Stimulated activated CD4-positive, alpha-beta T cell treated with anti-CD3 and anti-CD28 coated beads, Interleukin-1b, Interleukin-23, amount 100 ng/mL, for 4 hours (primary cell): Measurements from ENCODE around the gene SCT.
A peak's percentile ranks its signal among the peaks of the same experiment; 100 is the strongest.

Experiments used
- DNase-seq, 2 donors: peaks; one replicate each; pipeline ENCODE4 v3.0.0-alpha.2; 2020; ENCODE audit warnings: low read depth in 2 of 2

The SCT gene

GRCh38 chr11:623349-623869 is 3.6 kb downstream of the SCT start:
- no peak for DNase-seq

DNA sequence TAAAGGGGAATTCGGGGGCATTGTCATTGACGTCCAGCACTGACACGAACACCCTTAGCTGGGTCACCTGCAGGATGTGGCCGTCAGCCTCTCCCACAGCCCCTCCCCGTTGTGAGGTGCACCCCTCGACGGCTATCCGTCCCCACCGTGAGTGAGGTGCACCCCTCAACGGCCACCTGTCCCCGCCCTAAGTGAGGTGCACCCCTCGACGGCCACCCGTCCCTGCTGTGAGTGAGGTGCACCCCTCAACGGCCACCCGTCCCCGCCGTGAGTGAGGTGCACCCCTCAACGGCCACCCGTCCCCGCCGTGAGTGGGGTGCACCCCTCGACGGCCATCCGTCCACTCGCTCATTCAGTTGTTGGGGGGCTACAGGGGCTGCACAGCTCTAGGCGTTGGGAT is 5.1 kb downstream of the SCT start:
- DNase-seq, result no peak

DNA sequence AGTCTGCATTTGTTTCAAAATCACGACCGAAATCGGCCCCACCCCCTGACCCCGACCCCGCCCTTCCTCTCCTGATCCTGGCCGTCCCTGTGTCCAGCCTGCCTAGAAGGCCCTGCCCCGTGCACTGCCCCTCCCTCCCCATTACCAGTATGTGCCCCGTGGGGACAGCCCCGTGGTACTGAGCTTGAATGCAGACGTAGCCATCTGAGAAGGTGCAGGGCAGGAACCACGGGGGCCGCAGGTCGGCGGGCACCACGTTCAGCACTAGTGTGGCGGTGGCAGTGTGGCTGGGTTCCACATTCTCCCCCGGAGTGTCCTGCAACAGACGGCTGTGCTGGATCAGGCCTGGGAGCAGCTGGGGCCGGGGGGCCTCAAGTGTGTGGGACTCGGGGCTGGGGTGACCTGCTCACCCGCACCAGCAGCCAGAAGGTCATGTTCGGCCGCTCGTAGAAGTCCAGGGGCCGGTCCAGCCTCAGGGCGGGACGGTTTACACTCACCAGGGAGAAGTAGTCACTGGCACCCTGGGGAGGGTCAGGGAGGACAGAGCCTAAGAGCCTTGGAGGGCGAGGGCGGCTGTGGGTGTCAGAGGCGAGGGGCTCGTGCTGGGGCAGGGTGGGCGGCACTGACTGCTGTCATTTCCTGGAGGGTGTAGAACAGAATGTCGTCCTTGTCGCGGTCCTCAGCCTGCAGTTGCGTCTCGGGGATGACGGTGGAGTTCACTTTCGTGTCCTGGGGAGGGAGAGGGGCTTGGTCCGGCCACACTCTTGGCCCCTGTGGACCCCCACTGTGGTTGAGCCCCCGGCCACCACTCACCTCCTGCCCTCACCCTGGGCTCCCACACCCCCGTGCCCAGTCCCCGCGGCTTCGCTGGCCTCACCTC is 5.8 kb downstream of the SCT start:
- no peak for DNase-seq

DNA sequence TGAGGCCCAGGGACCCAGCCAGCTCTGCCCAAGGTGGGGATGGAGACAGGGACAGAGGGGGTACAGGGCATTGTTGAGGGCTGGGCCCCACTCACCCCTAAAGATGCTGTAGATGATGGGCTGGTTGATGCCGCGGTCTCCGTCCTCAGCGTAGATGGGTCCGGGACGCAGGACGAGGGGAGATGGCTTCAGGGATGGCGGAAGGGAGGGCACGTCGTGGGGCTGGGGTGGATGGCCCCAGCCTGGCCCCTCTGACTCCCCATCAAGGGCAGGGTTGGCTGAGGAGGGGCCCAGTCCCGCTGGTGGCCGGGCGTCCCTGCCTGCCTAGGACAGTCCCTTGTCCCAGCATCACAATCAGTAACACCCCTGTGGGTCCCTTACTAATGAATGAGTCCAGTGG is 6.8 kb downstream of the SCT start:
- no peak for DNase-seq

GRCh38 chr11:619628-620050 is 7.3 kb downstream of the SCT start:
- DNase-seq, result no peak

- no peak for DNase-seq
Measured at GRCh38 chr11:618856-619627, 7.9 kb downstream of the SCT start.

DNA sequence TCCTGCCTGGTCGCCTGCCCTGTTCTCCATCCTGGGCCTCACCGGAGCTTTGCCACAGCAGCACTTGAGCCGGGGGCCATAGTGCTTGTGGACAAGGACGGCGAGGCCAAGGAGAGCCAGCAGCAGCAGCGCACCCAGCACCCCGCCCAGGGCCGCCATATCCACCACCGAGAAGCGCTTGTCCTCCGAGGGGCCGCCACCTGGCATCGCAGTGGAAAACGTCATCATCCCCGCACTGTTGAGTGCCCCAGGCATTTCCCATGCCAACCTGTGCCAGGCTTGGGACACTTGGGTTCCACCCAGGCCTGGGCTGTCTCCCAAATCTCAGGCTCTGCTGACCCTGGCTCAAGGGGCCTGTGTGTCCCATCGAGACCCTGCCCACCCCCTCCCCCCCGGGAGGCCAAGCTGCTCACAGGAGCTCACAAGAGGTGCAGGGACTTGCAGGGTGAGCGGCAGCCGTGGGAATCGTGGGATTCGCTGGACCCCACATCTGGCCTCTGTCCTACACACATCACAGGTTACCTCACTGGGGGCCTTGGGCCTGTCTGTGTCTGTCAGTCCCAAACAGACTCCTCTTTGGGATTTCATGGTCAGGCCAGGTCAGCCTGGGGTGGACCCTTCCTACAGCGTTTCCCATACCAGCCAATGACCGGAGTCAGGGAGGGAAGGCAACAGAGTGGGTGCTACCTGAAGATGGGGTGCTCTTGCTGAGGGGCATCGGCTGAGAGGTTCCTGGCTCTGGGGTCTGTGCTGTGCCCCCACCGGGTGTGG is 8.9 kb downstream of the SCT start:
- DNase-seq, result no peak

DNA sequence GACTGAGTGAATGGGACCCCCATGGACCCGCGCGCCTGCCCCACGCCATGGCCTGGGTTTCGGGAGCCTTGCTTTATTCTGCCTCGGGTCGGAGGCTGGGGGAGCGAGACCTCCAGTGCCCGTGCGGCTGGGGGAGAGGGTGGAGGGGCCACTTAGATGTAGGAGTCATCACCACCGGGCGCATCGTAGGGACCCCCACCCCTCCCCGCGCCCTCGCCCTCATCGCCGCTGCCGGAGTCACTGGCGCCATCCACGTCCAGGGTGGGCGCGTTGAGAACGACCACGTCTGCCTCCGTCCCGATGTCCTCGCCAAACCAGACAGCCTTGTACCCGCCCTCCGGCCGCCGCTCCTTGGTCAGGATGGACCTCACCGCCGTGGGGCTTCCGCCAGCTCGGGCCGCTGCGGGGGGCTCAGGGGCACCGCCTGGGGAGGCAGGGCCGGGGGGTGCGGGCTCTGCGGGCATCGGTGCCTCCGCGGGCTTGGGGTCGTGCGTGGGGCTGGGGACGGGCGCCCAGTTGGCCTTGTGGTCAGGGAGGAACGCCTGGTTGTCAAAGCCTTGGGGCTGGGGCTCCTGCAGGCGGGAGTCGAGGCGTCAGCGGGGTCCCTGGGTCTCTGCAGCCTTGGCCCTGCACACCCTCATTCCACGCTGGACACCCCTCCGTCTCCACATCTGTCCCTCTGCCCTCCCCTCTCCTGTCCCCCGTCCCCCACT is 9.6 kb downstream of the SCT start:
- no peak for DNase-seq

- DNase-seq, result no peak
Measured at GRCh38 chr11:616320-617198, 10.4 kb downstream of the SCT start.

DNA sequence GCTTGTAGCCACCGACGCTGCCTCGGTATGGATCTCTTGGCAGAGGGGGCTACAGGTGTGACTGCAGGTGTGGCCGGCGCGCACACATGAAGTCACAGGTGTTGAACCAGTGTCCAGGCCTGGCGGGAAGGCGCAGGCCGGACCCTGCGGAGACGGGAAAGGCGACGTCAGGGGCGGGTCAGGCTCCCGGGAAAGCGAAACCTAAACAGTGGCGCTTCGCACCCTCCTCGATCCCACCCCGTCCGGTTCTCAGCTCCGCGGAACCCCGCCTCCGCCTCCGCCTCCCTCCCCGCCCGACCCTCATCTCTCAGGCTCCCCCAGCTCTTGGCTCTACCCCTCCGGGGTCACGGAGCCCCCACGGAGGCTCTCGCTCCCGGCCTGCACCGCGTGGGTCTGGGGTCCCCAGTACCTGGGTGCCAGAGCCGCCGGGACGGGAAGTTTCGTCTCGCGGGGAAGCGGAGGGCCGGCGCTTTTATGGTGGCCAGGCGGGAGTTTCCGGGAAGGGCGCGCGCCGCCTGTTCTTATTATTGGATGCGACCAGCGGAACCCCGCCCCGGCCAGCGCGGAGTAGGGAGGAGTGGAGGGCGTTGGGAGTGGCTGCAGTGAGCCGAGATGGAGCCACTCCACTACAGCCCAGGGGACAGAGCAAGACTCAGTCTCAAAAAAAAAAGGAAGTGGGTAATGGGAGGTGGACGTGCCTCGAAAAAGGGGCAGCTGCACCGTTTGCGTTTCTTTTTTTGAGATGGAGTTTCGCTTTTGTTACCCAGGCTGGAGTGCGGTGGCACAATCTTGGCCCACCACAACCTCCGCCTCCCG is 11.3 kb downstream of the SCT start, which contains the start of gene IRF7:
TSS of gene IRF7 (minus strand) at position 447 of the 816 bp plus-strand sequence. CDS start 586 bp downstream, outside the sequence.
- peak; percentile 70 to 73 for DNase-seq

DNA sequence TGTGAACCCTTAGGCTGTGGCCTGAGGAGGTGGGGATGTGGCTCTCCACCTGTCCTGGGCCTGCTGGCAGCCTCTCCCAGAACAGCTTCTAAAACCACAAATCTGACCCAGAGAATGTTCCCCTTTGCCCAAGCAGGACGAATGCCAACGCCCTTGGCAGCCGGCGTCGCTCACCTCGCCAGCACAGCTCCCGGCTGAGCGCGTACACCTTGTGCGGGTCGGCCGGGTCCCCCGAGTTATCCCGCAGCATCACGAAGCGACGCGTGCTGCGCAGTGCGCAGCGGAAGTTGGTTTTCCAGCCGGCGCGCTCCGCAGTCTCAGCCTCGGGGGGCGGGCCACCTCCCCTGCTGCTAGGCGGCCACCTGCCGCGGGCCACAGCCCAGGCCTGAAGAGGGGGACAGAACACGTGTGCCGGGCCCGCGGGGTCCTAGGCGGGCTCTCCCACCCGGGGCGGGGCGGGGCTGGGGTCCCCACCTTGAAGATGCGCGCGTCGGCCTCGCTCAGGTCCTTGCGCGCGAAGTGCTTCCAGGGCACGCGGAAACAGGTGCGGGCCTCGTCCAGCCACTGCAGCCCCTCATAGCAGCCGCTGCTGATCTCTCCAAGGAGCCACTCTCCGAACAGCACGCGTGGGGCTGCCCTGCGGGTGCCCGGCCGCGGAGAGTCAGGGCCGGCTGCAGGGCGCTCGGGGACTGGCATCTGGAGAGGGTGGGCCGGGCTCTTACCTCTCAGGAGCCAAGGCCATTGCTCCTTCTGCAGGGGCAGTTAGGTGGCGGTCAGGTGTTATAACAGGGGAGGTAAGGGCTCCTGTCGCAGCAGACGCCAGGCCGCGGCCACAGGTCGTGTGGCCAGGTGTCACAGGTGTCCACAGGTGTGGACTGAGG is 12.1 kb downstream of the SCT start:
- no peak for DNase-seq

DNA sequence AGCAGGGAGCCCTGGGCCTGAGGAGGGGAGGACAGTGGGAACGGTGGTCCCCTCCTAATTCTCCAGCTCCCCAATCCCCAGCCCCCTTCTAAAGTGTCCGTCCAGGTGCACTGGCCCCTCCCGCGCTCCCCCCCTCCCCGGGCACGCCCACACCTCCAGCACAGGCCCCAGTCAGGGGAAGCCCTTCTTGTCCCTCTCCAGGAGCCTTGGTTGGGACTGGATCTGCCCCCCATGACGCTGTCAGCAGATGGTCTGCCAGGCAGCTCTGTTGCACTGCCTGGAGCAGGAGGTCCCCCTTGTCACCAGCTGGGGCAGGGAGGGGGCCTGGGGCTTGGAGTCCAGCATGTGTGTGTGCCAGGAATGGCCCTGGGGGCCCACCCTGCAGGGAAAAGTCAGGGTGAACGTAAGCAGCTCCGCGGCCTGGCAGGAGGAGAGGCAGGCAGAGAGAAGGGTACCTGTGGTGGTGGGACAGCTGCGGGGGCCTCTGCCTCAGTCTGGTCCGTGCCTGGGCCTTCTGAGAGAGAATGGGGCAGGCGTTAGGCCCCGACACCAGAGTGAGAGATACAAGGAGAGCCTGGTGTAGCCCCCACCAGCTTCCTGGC is 12.9 kb downstream of the SCT start:
- DNase-seq, result no peak

DNA sequence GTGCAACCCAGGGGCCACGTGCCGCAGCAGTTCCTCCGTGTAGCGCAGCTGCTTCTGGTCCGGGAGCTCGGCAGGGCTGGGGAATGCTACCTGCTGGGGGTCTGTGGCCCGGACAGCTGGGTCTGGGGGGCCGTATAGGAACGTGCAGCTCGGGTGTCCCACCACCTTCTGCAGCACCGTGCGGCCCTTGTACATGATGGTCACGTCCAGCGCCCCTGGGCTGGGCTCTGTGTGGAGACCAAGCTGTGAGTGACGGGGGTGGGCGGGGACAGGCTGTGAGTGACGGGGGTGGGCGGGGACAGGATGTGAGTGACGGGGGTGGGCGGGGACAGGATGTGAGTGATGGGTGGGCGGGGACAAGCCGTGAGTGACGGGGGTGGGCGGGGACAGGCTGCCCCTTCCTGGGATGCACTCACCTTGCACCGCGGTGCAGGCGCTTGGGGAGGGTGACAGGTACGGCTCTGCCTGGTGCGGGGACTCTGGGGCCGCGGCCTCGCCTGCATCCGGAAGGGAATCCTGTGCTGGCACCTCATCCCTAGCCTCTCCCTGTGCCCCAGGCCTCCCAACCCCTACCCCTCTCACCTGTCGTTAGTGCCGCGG is 13.5 kb downstream of the SCT start:
- peak; percentile 77 to 86 for DNase-seq

DNA sequence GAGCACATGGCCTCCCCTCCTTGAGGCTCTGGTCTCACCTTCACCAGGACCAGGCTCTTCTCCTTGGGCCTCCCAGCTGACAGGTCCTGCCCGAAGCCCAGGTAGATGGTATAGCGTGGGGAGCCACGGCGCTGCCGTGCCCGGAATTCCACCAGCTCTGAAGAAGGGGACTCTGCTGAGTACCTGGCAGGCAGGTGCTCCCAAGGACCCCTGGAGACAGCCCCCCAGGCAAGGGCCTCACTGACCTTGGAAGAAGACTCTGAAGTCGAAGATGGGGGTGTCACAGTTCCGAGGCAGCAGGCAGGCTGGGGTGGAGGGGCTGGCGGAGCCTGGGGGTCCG is 14.1 kb downstream of the SCT start:
- no peak for DNase-seq

- no peak for DNase-seq
Measured at GRCh38 chr11:612201-612960, 14.6 kb downstream of the SCT start.

GRCh38 chr11:611001-611996 is 15.7 kb downstream of the SCT start:
- no peak for DNase-seq
